NCI-H524 (cell line): ENCODE results near the gene VEGFA.

Experiments used
- DNase-seq, 2 experiments: peaks; one replicate each; lab custom pipeline; 2025; lab: John Stamatoyannopoulos, UW

VEGFA gene

GRCh38 chr6:43759136-43759906 is 10.7 kb upstream of the VEGFA start:
- no peak for DNase-seq

GRCh38 chr6:43759907-43760206 is 10.2 kb upstream of the VEGFA start:
- DNase-seq, result no peak

DNA sequence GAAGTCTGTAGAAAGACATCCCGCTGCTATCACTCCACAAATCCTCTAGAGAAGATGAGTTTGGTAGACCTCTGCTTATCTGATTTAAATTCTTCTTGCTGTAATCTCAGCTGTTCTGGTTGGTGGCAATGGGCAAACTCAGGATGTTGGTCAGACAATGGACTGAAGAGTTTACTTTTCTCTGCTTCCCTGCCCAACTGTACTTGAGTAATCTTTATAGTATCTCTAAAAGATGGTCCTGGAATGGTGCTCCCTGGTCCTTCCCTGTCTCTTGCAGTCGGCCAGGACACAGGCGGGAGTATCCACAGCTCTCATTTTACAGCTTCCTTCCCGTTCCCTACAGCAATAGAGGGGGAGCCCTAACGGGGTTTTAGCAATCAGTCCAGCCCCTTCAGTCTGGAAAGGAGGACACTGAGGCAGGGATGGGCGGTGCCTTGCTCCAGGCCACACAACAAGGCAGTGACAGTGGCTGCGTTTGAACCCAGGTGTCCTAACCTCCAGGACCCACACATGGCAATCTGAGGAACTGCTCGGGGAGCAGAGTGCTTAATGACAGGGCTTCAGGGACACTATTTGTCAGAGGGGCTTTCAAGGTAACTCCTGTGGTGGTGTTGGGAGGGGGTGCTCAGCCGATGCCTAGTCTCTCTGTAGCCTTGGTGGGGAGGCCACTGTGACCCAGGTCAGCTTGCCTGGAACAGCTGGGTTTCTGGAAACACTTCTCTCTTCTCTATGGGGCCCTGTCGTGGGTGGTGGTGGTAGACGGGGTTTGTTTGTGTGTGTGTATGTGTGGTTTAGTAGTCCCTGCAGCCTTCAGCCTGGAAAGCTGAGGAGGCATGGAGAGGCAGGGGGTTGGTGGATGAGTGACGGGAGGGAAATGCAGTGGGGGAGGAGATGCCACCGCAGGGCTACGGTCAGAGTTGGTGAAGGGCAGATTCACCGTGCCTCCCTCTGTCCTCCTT is 9.5 kb upstream of the VEGFA start:
- no peak for DNase-seq

GRCh38 chr6:43761666-43762409 is 8.2 kb upstream of the VEGFA start:
- DNase-seq, result no peak

GRCh38 chr6:43762410-43762768 is 7.6 kb upstream of the VEGFA start:
- no peak for DNase-seq

GRCh38 chr6:43762966-43763695 is 6.9 kb upstream of the VEGFA start:
- DNase-seq, result no peak

GRCh38 chr6:43763812-43764522 is 6.0 kb upstream of the VEGFA start:
- DNase-seq, result no peak

GRCh38 chr6:43764772-43765171 is 5.2 kb upstream of the VEGFA start:
- no peak for DNase-seq

DNA sequence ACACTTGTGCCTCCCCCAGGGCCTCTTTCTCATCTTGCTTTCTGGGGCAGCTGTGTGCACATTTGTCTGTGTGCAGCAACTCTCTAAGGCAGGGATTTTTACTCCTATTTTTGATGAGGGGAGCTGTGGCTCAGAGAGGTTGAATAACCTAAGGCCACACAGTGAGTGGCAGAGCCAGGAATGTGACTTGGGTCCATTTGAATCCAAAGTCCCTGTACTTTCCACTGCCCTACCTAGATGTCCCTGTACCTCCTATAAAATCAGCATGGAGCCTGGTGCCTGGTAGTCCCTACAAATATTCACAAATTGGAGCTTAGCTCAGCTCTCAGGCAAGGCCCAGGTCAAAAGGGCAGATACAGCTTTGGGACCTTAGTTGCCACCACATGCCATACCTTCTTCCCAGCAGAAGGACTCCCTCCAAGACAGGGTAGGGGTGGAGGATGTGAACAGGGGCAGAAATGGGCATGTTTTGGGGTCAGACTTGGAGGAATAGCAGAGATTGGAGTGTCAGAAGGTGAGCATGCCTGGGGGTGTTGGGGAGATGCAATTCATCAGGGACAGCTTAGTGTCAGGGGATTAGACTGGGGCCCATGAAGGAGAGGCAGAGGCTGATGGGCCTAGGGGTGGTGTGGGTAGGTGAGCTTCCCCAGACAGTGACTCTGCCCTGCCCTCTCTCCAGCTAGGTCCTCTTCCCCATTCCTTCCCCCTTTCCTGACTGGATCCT is 4.1 kb upstream of the VEGFA start:
- DNase-seq, result no peak

DNA sequence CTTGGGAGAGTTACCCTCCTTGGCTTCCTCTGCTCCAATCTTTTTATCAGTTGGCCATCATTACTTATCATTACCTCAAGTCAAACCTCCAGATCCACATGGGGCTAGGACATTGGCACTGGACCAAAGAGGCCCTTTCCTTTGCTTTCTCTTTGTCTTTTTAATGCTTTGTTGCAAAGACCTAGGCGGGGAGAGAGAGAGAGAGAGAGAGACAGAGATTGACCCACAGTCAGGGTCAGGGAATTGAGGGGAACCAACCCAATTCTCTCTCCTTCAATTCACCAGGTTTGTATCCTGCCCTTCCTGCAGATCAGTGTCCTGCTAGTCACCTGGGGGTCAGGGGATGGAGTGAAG is 3.5 kb upstream of the VEGFA start:
- DNase-seq, result no peak

DNA sequence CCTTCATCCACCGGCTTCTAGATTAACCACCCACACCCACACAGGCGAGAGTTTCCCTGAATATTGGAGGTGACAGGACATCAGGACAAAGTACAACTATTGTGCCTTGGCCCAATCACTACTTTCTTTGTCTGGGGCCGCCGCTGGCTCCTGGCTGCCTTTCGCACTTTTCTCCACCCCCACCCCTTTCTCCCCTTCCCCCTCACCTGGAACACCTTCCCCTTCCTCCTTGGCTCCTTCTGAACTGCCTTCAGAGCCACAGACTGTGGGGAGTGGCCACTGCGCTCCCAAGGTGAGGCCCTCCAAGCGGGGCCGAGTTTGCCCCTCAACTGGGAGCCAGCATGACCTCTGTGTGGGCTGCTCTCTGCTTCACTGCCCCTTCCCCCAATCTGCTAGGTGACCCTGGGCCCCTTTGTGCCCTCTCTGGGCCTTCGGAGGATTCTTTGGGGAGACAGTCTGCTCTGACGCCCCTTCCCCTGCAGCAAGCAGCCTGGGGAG is 3.0 kb upstream of the VEGFA start:
- DNase-seq, result no peak

DNA sequence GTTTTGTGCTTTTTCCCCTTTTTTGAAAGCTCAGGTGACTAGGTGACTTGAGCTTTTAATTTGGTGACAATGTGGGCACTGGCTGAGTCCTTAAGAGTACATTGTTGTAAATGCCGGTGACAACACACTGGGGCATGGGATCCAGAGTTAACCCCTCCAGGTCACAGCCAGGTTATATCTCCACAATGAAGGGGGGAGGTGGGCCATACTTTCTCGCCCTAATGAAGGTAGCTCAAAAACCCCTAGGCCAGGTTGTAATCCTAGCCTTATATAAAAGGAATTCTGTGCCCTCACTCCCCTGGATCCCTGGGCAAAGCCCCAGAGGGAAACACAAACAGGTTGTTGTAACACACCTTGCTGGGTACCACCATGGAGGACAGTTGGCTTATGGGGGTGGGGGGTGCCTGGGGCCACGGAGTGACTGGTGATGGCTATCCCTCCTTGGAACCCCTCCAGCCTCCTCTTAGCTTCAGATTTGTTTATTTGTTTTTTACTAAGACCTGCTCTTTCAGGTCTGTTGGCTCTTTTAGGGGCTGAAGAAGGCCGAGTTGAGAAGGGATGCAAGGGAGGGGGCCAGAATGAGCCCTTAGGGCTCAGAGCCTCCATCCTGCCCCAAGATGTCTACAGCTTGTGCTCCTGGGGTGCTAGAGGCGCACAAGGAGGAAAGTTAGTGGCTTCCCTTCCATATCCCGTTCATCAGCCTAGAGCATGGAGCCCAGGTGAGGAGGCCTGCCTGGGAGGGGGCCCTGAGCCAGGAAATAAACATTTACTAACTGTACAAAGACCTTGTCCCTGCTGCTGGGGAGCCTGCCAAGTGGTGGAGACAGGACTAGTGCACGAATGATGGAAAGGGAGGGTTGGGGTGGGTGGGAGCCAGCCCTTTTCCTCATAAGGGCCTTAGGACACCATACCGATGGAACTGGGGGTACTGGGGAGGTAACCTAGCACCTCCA is 2.2 kb upstream of the VEGFA start:
- DNase-seq, result no peak

GRCh38 chr6:43768506-43768860 is 1.5 kb upstream of the VEGFA start:
- DNase-seq, result no peak

GRCh38 chr6:43768983-43769525 is 957 bp upstream of the VEGFA start:
- DNase-seq, result peak in 1 of 2 experiments; percentile 84

GRCh38 chr6:43770372-43771209 is 580 bp downstream of the VEGFA start:
- peak in 1 of 2 experiments; percentile 55 for DNase-seq

- DNase-seq, result peak; percentile 33 to 45
Observed at GRCh38 chr6:43771210-43771857, 1.3 kb downstream of the VEGFA start.

GRCh38 chr6:43771858-43772680 is 2.1 kb downstream of the VEGFA start:
- peak; percentile 17 to 45 for DNase-seq
